ENCODE data around the gene CDC42EP4.

DNA sequence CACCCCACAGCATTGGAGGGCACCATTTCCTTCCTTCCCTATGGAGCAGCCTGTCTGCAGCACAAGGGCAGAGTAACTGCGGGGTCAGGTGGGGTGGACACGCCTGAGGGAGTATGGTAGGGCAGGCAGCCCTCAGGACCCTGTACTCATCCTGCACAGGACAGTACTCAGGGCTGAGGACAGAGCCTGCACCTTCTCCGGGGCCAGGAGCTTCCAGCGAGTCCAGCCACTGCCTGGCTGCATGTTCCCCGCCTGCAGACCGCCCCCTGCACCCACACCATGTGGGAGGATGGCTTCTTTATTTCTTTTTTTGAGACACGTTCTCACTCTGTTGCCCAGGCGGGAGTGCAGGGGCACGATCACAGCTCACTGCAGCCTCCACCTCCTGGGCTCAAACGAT is 47.6 kb upstream of the CDC42EP4 start:
- no peak for TF ChIP-seq POLR2A (IDR thresholded peaks at IDR 0.05)
- TF ChIP-seq, protein P1, sequence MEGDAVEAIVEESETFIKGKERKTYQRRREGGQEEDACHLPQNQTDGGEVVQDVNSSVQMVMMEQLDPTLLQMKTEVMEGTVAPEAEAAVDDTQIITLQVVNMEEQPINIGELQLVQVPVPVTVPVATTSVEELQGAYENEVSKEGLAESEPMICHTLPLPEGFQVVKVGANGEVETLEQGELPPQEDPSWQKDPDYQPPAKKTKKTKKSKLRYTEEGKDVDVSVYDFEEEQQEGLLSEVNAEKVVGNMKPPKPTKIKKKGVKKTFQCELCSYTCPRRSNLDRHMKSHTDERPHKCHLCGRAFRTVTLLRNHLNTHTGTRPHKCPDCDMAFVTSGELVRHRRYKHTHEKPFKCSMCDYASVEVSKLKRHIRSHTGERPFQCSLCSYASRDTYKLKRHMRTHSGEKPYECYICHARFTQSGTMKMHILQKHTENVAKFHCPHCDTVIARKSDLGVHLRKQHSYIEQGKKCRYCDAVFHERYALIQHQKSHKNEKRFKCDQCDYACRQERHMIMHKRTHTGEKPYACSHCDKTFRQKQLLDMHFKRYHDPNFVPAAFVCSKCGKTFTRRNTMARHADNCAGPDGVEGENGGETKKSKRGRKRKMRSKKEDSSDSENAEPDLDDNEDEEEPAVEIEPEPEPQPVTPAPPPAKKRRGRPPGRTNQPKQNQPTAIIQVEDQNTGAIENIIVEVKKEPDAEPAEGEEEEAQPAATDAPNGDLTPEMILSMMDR (IDR thresholded peaks at IDR 0.05 in 4 of 5, conservative IDR thresholded peaks at IDR 0.05 in 1 of 5) = no peak
